Common myeloid progenitor, CD34-positive (primary cell): ENCODE measurements around the gene MVB12B.

ENCODE experiments used
- CTCF ChIA-PET: fragments of 350-600 bp; sonication (Branson Sonifier 250); formaldehyde crosslinking; loops from one replicate; lab custom pipeline; 2021; ENCODE audit warnings: antibody characterized with exemption; lab: Charles Lee
- POLR2A ChIA-PET: fragments of 350-600 bp; sonication (Branson Sonifier 250); formaldehyde crosslinking; loops from one replicate; lab custom pipeline; 2021; ENCODE audit warnings: antibody characterized with exemption; lab: Charles Lee
- DNase-seq, 3 donors: peaks; one replicate each; pipeline versions ENCODE4 v3.0.0 to v3.0.0-alpha.2; 2013
- H3K27ac ChIP-seq, 2 experiments: 1 replicate in 1 of 2; 2 replicates in 1 of 2; pipeline ENCODE4 v1.7.0; 2013; ENCODE audit warnings: inconsistent platforms in 2 of 2, low read length in 2 of 2, mild to moderate bottlenecking in 2 of 2, low read depth in 1 of 2, moderate library complexity in 1 of 2; ENCODE audit not compliant: severe bottlenecking in 2 of 2, insufficient read depth in 1 of 2, poor library complexity in 1 of 2
- H3K27me3 ChIP-seq, 5 experiments: replicated peaks in 2 of 5; 1 replicate in 3 of 5; 2 replicates in 2 of 5; pipeline versions ENCODE4 v1.6.1 to v1.7.0; 2013; ENCODE audit warnings: low read length in 4 of 5, mild to moderate bottlenecking in 2 of 5, moderate library complexity in 2 of 5, inconsistent platforms in 1 of 5; ENCODE audit not compliant: insufficient read depth in 5 of 5, control insufficient read depth in 4 of 5
- H3K36me3 ChIP-seq, 4 experiments: 1 replicate in 2 of 4; 2 replicates in 2 of 4; pipeline versions ENCODE4 v1.6.1 to v1.7.0; 2013; ENCODE audit warnings: low read length in 3 of 4, control low read depth in 1 of 4, mild to moderate bottlenecking in 1 of 4; ENCODE audit not compliant: control insufficient read depth in 4 of 4, insufficient read depth in 4 of 4
- H3K4me1 ChIP-seq, 4 experiments: 1 replicate in 3 of 4; 2 replicates in 1 of 4; pipeline versions ENCODE4 v1.6.1 to v1.7.1; 2013; ENCODE audit warnings: low read length in 3 of 4, mild to moderate bottlenecking in 3 of 4, control low read depth in 1 of 4, inconsistent platforms in 1 of 4, moderate library complexity in 1 of 4; ENCODE audit not compliant: control insufficient read depth in 4 of 4, insufficient read depth in 4 of 4; ENCODE audit errors: control extremely low read depth in 1 of 4
- H3K4me3 ChIP-seq, 7 experiments: 1 replicate in 4 of 7; 2 replicates in 3 of 7; pipeline versions ENCODE4 v1.5.1 to v1.7.0; 2013; ENCODE audit warnings: mild to moderate bottlenecking in 7 of 7, low read length in 6 of 7, moderate library complexity in 6 of 7, inconsistent platforms in 2 of 7, low read depth in 2 of 7, control low read depth in 1 of 7; ENCODE audit not compliant: insufficient read depth in 4 of 7, control insufficient read depth in 1 of 7; ENCODE audit errors: extremely low read depth in 1 of 7
- H3K9me3 ChIP-seq, 5 experiments: 1 replicate in 4 of 5; 2 replicates in 1 of 5; pipeline versions ENCODE4 v1.6.1 to v1.7.1; 2013; ENCODE audit warnings: low read length in 4 of 5, mild to moderate bottlenecking in 2 of 5, inconsistent platforms in 1 of 5, low read depth in 1 of 5, moderate library complexity in 1 of 5; ENCODE audit not compliant: control insufficient read depth in 4 of 5, insufficient read depth in 2 of 5; ENCODE audit errors: control extremely low read depth in 1 of 5
- WGBS: methylation state at CpG from one replicate; pipeline ENCODE4 v1.1.5; 2013; ENCODE audit not compliant: insufficient coverage; 5-methylcytosine and 5-hydroxymethylcytosine counted together

The MVB12B gene

DNA sequence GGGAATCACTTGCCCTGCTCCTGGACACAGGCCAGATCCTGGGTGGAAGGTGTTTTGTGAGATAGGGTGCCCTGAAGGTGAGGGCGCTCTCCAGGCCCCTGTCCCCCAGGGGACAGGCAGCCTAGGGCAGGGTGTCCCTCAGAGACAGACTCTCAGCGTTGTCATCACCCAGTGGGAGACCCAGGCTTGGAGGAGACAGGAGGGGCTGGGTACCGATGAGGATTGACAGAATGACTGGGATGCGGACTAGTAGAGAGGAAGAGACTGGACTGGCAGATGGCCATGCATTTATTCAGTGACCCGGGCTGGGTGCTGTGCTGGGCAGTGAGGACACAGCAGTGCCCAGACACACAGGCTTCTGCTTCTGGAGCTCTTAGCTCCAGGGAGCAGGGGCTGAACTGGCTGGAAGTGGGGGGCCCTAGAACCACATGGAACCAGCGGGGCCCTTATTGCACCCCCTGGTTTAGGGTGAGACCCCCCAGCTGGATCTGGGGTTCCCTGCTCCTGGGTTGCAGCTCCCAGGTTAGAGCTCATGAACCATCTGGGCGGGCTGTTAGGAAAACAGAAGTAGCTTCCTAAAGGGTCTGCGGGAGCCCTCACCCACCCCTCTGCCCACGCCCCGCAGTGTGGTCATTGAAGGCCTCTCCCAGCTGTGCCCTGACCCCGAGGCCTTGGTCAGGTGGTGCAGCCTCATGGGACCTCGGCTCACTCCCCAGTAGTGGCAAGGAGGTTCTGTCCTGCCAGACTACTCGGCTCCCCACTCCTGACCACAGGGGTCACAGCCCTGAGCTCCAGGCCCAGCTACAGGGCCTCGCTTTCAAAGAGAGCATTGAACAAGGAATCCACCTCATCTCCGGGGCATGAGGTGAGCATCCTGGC lies 170.4 kb downstream of the MVB12B start:
- Histone ChIP-seq H3K4me3 (peak overlapping the region in 2 of 7 experiments; percentile 31 to 39), H3K27ac (no peak overlapping the region), H3K27me3 (peaks cover 0 to 15% (median 0%) of the 10 kb centered on the region in 5 experiments), H3K36me3 (no peaks in the 10 kb centered on the region), H3K4me1 (peaks cover 2 to 54% (median 44%) of the 10 kb centered on the region in 4 experiments), H3K9me3 (no peaks in the 10 kb centered on the region)
- DNase-seq = no peak
- ChIA-PET CTCF (interaction anchor here (0.9 to 12.3 kb wide), 12 partner anchors 17 to 199 kb away, joined by 3 to 118 read pairs (median 5); no protein-coding TSS in a partner anchor), POLR2A (interaction anchor here (1.2 kb wide), 1 partner anchor 15 kb away, joined by 3 read pairs; no protein-coding TSS in a partner anchor)
- WGBS = 83% methylated on average over 14 of the region's 15 CpGs

DNA sequence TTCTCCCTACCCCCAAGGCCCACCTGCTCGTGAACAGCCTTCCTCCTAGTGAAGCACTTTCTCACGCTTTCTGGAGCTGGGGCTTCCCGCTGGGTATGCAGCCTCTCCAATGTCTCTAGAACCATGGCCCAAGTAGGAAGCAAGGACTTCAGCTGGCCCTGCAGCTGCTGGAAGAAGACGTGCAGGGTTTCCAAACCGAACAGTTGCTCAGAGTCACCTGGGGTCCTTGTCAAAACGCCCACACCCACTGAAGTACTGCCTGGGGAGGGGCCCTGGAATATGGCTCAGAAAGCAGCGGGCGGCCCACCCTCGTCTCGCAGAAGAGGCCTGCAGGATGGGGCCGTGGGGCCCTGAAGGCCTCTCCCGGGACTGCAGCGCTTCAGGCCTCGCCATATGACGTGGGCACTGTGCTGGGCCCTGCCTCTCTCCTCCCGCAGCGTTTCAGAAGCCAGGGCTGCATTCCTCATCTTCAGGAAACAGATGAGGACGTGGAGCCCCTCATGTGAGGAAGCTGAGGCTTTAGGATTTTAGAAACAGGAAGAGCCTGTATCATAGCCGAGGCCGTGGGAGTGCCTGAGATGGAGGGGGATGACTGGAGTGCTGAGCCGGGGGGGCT lies 171.1 kb downstream of the MVB12B start:
- POLR2A ChIA-PET = interaction anchor here (0.9 to 1.2 kb wide), 3 partner anchors 16 to 35 kb away, joined by 3 read pairs; no protein-coding TSS in a partner anchor
- DNase-seq = peak; percentile 85 to 95 (median 92)

DNA sequence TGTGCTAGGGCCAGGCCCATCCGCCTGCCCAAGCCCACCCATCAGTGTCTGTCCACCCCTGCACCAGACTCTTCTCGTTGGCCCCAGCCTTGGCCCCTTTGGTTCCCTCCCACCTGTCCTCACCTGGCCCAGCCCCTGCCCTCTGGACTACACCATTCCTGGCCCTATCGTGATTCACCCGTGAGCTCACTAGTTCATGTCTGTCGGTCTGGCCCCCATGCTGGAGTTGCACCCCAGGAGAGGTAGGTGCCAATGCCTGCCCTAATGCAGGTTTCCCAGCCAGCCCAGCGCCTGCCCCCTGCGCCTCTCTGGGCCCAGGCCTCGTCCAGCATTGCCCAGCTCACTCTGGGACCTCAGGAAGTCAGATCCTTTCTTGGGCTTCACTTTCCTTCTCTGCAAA lies 171.7 kb downstream of the MVB12B start:
- peak overlapping the region in 1 of 7 experiments; percentile 18 for H3K4me3 ChIP-seq
- ChIA-PET POLR2A (interaction anchor here (0.9 to 2.6 kb wide), 3 partner anchors 27 to 59 kb away, joined by 3 to 8 read pairs (median 3); no protein-coding TSS in a partner anchor), CTCF (interaction anchor here (1.0 to 12.3 kb wide), 19 partner anchors 8 to 201 kb away, joined by 3 to 118 read pairs (median 5); no protein-coding TSS in a partner anchor)
- H3K27ac ChIP-seq = no peak overlapping the region
- 38% methylated on average over 8 of the region's 8 CpGs for WGBS
- peaks cover 0 to 2% (median 0%) of the 10 kb centered on the region in 4 experiments for H3K36me3 ChIP-seq
- H3K9me3 ChIP-seq = no peaks in the 10 kb centered on the region
- DNase-seq = no peak
- peaks cover 2 to 54% (median 44%) of the 10 kb centered on the region in 4 experiments for H3K4me1 ChIP-seq
- peaks cover 0 to 15% (median 0%) of the 10 kb centered on the region in 5 experiments for H3K27me3 ChIP-seq

More for the DNA sequence above, 171.1 kb downstream of the MVB12B start:
- CTCF ChIA-PET = interaction anchor here (0.9 to 12.3 kb wide), 18 partner anchors 7 to 200 kb away, joined by 3 to 118 read pairs (median 6); no protein-coding TSS in a partner anchor
- H3K27ac ChIP-seq = no peak overlapping the region
- H3K4me3 ChIP-seq = peak overlapping the region in 2 of 7 experiments; percentile 31 to 39
- 18% methylated on average over 17 of the region's 21 CpGs for WGBS
- H3K27me3 ChIP-seq = peaks cover 0 to 15% (median 0%) of the 10 kb centered on the region in 5 experiments
- H3K36me3 ChIP-seq = no peaks in the 10 kb centered on the region
- peaks cover 2 to 54% (median 44%) of the 10 kb centered on the region in 4 experiments for H3K4me1 ChIP-seq
- no peaks in the 10 kb centered on the region for H3K9me3 ChIP-seq

DNA sequence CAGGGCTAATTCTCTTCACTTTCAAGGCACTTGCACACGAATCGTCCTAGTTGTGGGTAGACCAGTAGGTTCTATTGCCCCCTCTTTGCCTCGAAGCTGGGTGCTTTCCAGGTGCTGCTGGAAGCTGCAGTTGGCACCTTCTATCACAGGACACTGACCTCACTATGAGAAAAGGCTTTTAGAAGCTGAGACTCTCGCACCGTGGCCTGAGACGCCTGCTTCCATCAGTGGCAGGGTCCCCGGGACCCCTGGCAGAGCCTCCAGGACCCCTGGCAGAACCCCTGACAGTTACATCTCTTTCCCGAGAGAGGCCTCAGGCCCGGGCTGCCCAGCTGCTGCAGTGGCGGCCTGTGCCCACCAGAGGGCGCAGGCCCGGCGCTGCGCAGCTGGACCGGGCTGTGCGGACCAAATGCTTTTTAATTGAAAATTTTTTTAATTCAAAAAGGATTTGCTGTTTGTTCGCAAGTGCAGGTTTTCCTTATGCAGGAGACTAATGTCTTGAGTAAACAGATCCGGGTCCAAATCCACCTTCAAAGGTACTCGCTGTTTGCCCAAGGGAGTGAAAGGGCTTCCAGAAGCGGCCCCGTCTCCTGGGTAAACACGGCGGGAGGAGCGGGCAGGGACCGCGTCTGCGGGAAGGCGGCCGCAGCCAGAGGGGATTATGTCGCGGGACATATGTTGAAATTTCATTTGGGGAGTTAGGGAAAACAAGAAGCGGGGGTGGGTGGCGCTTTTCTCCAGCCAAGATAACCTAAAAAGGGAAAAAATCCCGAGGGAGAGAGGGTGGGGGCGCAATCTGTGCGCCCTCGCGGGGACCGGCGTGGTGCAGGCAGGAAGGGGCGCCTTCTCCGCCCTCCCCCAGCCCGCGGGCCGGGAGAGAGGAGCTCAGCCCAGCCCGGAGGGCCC lies 172.6 kb downstream of the MVB12B start:
- H3K27me3 ChIP-seq = peaks cover 0 to 15% (median 0%) of the 10 kb centered on the region in 5 experiments
- 3% methylated on average over 45 of the region's 46 CpGs for WGBS
- CTCF ChIA-PET = interaction anchor here (0.6 to 12.3 kb wide), 23 partner anchors 9 to 195 kb away, joined by 3 to 118 read pairs (median 5); no protein-coding TSS in a partner anchor

DNA sequence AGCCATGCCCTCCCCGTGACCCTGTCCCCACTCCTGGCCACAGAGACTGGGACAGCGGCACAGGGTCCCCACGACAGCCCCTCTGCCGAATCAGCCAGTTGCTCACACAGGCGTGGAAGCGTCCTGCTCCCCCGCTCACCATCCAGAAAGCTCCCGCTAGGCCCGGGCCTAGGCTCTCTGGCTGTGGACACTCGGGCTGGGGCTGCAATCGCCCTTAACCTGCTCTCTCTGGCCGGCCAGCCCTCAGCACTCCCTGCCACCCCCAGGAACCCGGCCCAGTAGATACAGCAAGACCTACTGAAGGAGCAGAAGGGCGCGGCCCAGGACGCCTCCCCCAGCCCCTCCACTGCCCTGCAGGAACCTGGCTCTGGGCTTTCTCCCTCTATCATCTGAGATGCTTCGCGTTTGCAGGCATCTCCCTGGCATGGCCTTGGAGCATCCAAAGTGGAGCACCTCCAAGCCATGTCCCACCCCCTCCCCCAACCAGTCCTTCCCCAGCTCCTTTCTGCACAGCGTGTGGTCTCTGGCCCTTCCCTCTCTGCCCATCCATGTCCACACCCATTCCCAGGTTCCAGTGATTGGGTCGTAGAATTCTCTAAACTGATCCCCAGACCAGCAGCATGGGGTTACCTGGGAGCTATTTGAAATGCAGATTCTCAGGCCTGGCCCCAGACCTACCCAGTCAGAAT lies 173.4 kb downstream of the MVB12B start:
- H3K27ac ChIP-seq = no peak overlapping the region
- peaks cover 2 to 49% (median 43%) of the 10 kb centered on the region in 4 experiments for H3K4me1 ChIP-seq
- ChIA-PET POLR2A (interaction anchor here (2.6 kb wide), 1 partner anchor 58 kb away, joined by 8 read pairs; no protein-coding TSS in a partner anchor), CTCF (interaction anchor here (0.6 to 12.3 kb wide), 20 partner anchors 9 to 280 kb away, joined by 3 to 118 read pairs (median 4); no protein-coding TSS in a partner anchor)
- WGBS = 57% methylated on average over 19 of the region's 20 CpGs
- DNase-seq = no peak
- peaks cover 0 to 15% (median 0%) of the 10 kb centered on the region in 5 experiments for H3K27me3 ChIP-seq
- peaks cover 0 to 11% (median 3%) of the 10 kb centered on the region in 4 experiments for H3K36me3 ChIP-seq
- no peaks in the 10 kb centered on the region for H3K9me3 ChIP-seq
- H3K4me3 ChIP-seq = peak overlapping the region in 5 of 7 experiments; percentile 44 to 80 (median 66)

More for the DNA sequence above, 172.6 kb downstream of the MVB12B start:
- Histone ChIP-seq H3K36me3 (peaks cover 0 to 11% (median 3%) of the 10 kb centered on the region in 4 experiments), H3K9me3 (no peaks in the 10 kb centered on the region), H3K27ac (no peak overlapping the region), H3K4me3 (peak overlapping the region in 6 of 7 experiments; percentile 15 to 80 (median 60)), H3K4me1 (peaks cover 2 to 49% (median 44%) of the 10 kb centered on the region in 4 experiments)
- POLR2A ChIA-PET = interaction anchor here (2.6 kb wide), 1 partner anchor 59 kb away, joined by 8 read pairs; no protein-coding TSS in a partner anchor
- peak in 2 of 3 donors; percentile 68 for DNase-seq
